ENCODE data around the gene ADAM29. TPM values are rescaled to one million over a fixed set of nuclear protein-coding genes. Genes with fewer than 3 reads are reported as not detected.
"Not testable (repeated sequence)": the region's sequence is repeated elsewhere in the genome, so short reads cannot be mapped to it uniquely, and the experiment has no call there.

Gene ADAM29
- total RNA-seq, result not detected in 2 replicates
- polyA plus RNA-seq, result not detected in 2 replicates

DNA sequence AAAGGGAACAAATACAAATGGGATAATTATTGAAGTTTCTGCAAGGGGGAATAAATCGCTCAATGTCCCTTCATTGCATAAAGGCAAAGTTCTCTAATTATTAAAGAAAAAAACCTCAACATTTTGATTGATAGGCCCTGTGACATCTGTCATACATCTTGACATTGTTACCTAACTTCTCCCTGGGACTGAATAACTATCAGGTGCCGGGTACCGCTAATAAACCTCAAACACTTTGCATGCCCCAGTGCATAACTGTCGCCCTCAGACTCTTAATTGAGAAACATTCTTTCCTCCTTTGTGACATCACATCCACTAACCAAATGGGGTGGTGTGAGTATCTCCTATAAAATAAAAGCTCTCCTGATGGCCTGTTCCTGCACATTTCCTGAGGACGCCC is at the start of gene ADAM29:
TSS of gene ADAM29 (plus strand) at position 301 of the 400 bp plus-strand sequence. CDS start 57,168 bp downstream, outside the sequence.
- Histone ChIP-seq H3K36me3 (replicated peaks; ENCODE audit: insufficient read depth, low read depth) (no peaks in the 10 kb centered on the region), H4K20me1 (ENCODE audit: insufficient read depth, poor library complexity, severe bottlenecking) (no peaks in the 10 kb centered on the region), H3K79me2 (no peaks in the 10 kb centered on the region), H3K9me3 (ENCODE audit: low read depth) (no peaks in the 10 kb centered on the region), H3K4me2 (no peak within 1 kb of the TSS), H3K9me2 (replicated peaks; ENCODE audit: insufficient read depth) (no peaks in the 10 kb centered on the region), H3K27me3 (no peaks in the 10 kb centered on the region), H3K4me3 (no peak within 1 kb of the TSS), H3K27ac (no peak within 1 kb of the TSS), H2AFZ (no peak within 1 kb of the TSS), H3K4me1 (ENCODE audit: insufficient read depth) (no peaks in the 10 kb centered on the region)
- 93% methylated on average over 5 of the region's 5 CpGs for WGBS (ENCODE audit: low lambda C conversion rate, missing lambda C conversion rate)
- no peak for DNase-seq (ENCODE audit: low spot score)
- TF ChIP-seq EZH2 (IDR thresholded peaks at IDR 0.05; ENCODE audit: borderline replicate concordance) (no peak), EZH2phosphoT487 (IDR thresholded peaks at IDR 0.05; ENCODE audit: low read depth, severe bottlenecking, unreplicated experiment) (no peak)
- TF ChIP-seq, protein P1, sequence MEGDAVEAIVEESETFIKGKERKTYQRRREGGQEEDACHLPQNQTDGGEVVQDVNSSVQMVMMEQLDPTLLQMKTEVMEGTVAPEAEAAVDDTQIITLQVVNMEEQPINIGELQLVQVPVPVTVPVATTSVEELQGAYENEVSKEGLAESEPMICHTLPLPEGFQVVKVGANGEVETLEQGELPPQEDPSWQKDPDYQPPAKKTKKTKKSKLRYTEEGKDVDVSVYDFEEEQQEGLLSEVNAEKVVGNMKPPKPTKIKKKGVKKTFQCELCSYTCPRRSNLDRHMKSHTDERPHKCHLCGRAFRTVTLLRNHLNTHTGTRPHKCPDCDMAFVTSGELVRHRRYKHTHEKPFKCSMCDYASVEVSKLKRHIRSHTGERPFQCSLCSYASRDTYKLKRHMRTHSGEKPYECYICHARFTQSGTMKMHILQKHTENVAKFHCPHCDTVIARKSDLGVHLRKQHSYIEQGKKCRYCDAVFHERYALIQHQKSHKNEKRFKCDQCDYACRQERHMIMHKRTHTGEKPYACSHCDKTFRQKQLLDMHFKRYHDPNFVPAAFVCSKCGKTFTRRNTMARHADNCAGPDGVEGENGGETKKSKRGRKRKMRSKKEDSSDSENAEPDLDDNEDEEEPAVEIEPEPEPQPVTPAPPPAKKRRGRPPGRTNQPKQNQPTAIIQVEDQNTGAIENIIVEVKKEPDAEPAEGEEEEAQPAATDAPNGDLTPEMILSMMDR (IDR thresholded peaks at IDR 0.05; ENCODE audit: poor library complexity), result no peak

DNA sequence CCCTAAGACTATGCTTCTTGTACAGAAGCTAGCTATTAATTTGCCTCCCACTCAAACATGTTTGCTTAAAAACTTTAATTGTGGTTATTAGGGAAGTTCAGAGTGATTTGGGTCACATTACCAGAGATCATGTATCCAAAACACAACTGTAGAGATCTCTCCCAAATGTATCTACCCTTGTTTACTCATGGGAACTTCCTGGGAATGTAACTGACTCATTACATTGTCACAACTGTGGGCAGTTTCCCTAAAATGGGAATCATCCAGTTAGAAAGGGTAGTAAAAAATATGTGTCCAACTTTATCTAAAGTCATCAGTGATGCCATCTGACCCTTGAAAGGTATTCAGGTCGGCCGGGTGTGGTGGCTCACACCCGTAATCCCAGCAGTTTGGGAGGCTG is 48.8 kb upstream of the ADAM29 start:
- Histone ChIP-seq H2AFZ (no peak overlapping the region), H3K4me2 (no peak overlapping the region), H3K79me2 (no peaks in the 10 kb centered on the region), H3K27me3 (no peaks in the 10 kb centered on the region), H4K20me1 (ENCODE audit: insufficient read depth, poor library complexity, severe bottlenecking) (no peaks in the 10 kb centered on the region), H3K9me2 (replicated peaks; ENCODE audit: insufficient read depth) (no peaks in the 10 kb centered on the region), H3K9me3 (ENCODE audit: low read depth) (no peaks in the 10 kb centered on the region), H3K27ac (peak overlapping the region; percentile 33), H3K4me1 (ENCODE audit: insufficient read depth) (peaks cover 13% of the 10 kb centered on the region), H3K4me3 (no peak overlapping the region), H3K36me3 (replicated peaks; ENCODE audit: insufficient read depth, low read depth) (no peaks in the 10 kb centered on the region)
- DNase-seq (ENCODE audit: low spot score), result no peak
- TF ChIP-seq, protein P1 (IDR thresholded peaks at IDR 0.05; ENCODE audit: poor library complexity), result no peak
- TF ChIP-seq EZH2 (IDR thresholded peaks at IDR 0.05; ENCODE audit: borderline replicate concordance), result no peak
- TF ChIP-seq EZH2phosphoT487 (IDR thresholded peaks at IDR 0.05; ENCODE audit: low read depth, severe bottlenecking, unreplicated experiment), result no peak
- WGBS (ENCODE audit: low lambda C conversion rate, missing lambda C conversion rate), result 67% methylated on average over 3 of the region's 3 CpGs

DNA sequence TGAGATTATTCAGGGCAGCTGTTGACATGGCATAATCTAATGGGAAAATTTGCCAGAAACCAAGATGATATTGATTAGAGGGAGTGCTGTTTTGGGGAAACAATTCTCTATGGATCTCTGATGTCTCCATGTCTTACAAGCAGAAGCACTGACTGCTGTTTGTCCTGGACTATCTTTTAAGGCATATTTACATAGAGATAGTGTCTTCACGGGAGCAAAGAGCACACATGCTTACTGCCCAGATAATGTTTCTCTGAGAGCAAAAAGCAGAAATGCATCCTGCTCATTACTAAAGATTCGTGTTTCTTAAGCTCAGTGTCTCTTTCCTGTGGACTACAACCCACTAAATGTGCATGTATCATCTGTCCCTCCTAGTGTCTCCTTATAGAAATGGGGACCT is 47.8 kb upstream of the ADAM29 start:
- H3K27me3 ChIP-seq, result no peaks in the 10 kb centered on the region
- H3K4me3 ChIP-seq, result no peak overlapping the region
- H3K27ac ChIP-seq, result peak overlapping the region; percentile 57
- H3K36me3 ChIP-seq (replicated peaks; ENCODE audit: insufficient read depth, low read depth), result no peaks in the 10 kb centered on the region
- H3K9me3 ChIP-seq (ENCODE audit: low read depth), result no peaks in the 10 kb centered on the region
- no peak overlapping the region for H2AFZ ChIP-seq
- TF ChIP-seq EZH2phosphoT487 (IDR thresholded peaks at IDR 0.05; ENCODE audit: low read depth, severe bottlenecking, unreplicated experiment) (no peak), EZH2 (IDR thresholded peaks at IDR 0.05; ENCODE audit: borderline replicate concordance) (no peak)
- TF ChIP-seq, protein P1 (IDR thresholded peaks at IDR 0.05; ENCODE audit: poor library complexity), result no peak
- H3K79me2 ChIP-seq, result no peaks in the 10 kb centered on the region
- no peaks in the 10 kb centered on the region for H4K20me1 ChIP-seq (ENCODE audit: insufficient read depth, poor library complexity, severe bottlenecking)
- DNase-seq (ENCODE audit: low spot score), result peak; percentile 16
- H3K9me2 ChIP-seq (replicated peaks; ENCODE audit: insufficient read depth), result no peaks in the 10 kb centered on the region
- 5% methylated on average over 2 of the region's 2 CpGs for WGBS (ENCODE audit: low lambda C conversion rate, missing lambda C conversion rate)
- H3K4me2 ChIP-seq, result peak overlapping the region; percentile 3
- H3K4me1 ChIP-seq (ENCODE audit: insufficient read depth), result peaks cover 13% of the 10 kb centered on the region

DNA sequence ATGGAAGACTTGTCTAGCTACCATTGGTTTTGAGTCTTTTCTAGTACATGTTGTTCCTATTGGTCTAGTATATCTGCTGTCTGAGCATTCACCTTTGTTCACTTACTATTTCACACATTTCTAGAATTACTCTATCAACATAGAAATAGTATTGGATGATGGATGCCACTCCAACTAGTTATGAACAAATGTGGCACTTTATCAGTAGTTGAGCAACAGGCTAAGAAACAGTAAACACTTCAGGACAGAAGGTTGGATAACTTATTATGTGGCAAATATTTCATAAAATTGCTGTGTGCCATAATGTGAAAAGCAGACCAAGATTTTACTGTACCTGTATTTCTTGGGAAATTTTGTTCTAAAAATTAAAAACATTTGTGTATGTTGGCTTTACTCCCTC is 46.8 kb upstream of the ADAM29 start:
- Histone ChIP-seq H3K4me3 (no peak overlapping the region), H3K9me2 (replicated peaks; ENCODE audit: insufficient read depth) (no peaks in the 10 kb centered on the region), H3K4me2 (no peak overlapping the region), H3K9me3 (ENCODE audit: low read depth) (no peaks in the 10 kb centered on the region), H4K20me1 (ENCODE audit: insufficient read depth, poor library complexity, severe bottlenecking) (no peaks in the 10 kb centered on the region), H2AFZ (no peak overlapping the region), H3K27ac (peak overlapping the region; percentile 57), H3K36me3 (replicated peaks; ENCODE audit: insufficient read depth, low read depth) (no peaks in the 10 kb centered on the region), H3K79me2 (no peaks in the 10 kb centered on the region), H3K4me1 (ENCODE audit: insufficient read depth) (peaks cover 13% of the 10 kb centered on the region), H3K27me3 (no peaks in the 10 kb centered on the region)
- TF ChIP-seq EZH2 (IDR thresholded peaks at IDR 0.05; ENCODE audit: borderline replicate concordance) (no peak), EZH2phosphoT487 (IDR thresholded peaks at IDR 0.05; ENCODE audit: low read depth, severe bottlenecking, unreplicated experiment) (no peak)
- TF ChIP-seq, protein P1 (IDR thresholded peaks at IDR 0.05; ENCODE audit: poor library complexity), result no peak
- no peak for DNase-seq (ENCODE audit: low spot score)

DNA sequence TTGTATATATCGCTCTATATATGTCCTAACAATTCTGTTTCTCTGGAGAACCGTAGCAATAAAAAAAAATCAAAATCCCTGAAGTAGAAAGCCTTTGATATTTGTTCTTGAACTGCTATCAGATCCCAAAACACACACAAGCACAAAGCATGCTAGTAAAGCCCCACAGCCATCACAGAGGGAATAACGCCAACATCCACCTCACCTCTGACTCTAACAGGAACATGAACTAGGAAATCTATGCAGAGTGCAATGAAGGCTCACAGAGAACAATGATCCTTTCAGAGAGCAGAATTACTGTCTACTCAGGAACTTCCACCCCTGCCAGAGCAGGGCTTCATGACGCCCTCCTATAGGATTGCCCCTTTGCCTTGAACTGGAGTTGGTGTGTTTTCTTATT is 45.0 kb upstream of the ADAM29 start:
- not testable (repeated sequence) for H3K27ac ChIP-seq; H3K79me2 ChIP-seq; H3K36me3 ChIP-seq (replicated peaks; ENCODE audit: insufficient read depth, low read depth); H2AFZ ChIP-seq; H3K9me2 ChIP-seq (replicated peaks; ENCODE audit: insufficient read depth); H3K4me3 ChIP-seq; DNase-seq (ENCODE audit: low spot score); H3K9me3 ChIP-seq (ENCODE audit: low read depth); H4K20me1 ChIP-seq (ENCODE audit: insufficient read depth, poor library complexity, severe bottlenecking); H3K4me2 ChIP-seq; H3K27me3 ChIP-seq
- peaks cover 13% of the 10 kb centered on the region for H3K4me1 ChIP-seq (ENCODE audit: insufficient read depth)
- 47% methylated on average over 4 of the region's 4 CpGs for WGBS (ENCODE audit: low lambda C conversion rate, missing lambda C conversion rate)
